ENCODE data around the gene MOXD1.

DNA sequence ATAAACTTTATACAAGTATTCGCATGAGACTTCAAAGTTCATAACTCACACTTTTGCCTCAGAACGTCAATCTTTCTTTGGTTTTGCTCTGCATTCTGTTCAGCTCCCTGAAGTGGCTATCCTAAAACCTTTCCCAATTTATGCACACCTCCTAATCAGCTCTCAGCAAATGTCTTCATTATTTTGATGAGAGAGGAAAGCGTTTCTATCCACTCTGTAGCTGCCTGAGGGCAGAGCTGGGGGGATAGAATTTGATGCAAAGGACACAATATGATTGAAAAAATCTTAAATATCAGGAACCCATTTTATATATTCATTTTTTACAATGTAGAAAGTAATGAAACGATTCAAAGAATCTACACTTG, 66.8 kb downstream of the MOXD1 start:
- TF ChIP-seq POLR2A (IDR thresholded peaks at IDR 0.05) (no peak), EP300 (IDR thresholded peaks at IDR 0.05) (no peak)
- TF ChIP-seq, protein P1, sequence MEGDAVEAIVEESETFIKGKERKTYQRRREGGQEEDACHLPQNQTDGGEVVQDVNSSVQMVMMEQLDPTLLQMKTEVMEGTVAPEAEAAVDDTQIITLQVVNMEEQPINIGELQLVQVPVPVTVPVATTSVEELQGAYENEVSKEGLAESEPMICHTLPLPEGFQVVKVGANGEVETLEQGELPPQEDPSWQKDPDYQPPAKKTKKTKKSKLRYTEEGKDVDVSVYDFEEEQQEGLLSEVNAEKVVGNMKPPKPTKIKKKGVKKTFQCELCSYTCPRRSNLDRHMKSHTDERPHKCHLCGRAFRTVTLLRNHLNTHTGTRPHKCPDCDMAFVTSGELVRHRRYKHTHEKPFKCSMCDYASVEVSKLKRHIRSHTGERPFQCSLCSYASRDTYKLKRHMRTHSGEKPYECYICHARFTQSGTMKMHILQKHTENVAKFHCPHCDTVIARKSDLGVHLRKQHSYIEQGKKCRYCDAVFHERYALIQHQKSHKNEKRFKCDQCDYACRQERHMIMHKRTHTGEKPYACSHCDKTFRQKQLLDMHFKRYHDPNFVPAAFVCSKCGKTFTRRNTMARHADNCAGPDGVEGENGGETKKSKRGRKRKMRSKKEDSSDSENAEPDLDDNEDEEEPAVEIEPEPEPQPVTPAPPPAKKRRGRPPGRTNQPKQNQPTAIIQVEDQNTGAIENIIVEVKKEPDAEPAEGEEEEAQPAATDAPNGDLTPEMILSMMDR (IDR thresholded peaks at IDR 0.05): no peak

Measured in tibial nerve (tissue), 4 donors.